Astrocyte of the spinal cord (primary cell): ENCODE results near the gene KCNJ14.

Experiments
- DNase-seq: peaks from one replicate; pipeline ENCODE4 v3.0.0; 2011; ENCODE audit warnings: low read depth, low spot score
- H3K4me3 ChIP-seq: 2 replicates; pipeline ENCODE4 v1.5.1; 2011; ENCODE audit warnings: low read depth, mild to moderate bottlenecking, low read length, moderate library complexity
- CTCF ChIP-seq: IDR thresholded peaks from 2 replicates; pipeline ENCODE4 v1.5.1; 2012; ENCODE audit warnings: low read depth, mild to moderate bottlenecking, low read length, inconsistent platforms
- in situ Hi-C: cut with HindIII; loops from 2 replicates; pipeline ENCODE4 v1.10.0; 2017; ENCODE audit warnings: low sequenced_read_pairs

KCNJ14 gene

GRCh38 chr19:48444936-48445200, 10.5 kb upstream of the KCNJ14 start:
- no peak for TF ChIP-seq CTCF
- in situ Hi-C loops: no loop called here
- DNase-seq: no peak
- H3K4me3 ChIP-seq: peak overlapping the region; percentile 99

GRCh38 chr19:48445256-48445605, 10.1 kb upstream of the KCNJ14 start:
- TF ChIP-seq CTCF: peak; percentile 83
- peak overlapping the region; percentile 99 for H3K4me3 ChIP-seq
- in situ Hi-C loops: no loop called here
- peak; percentile 93 for DNase-seq

GRCh38 chr19:48445606-48446481, 9.5 kb upstream of the KCNJ14 start, which contains the start of gene GRWD1:
GRWD1 (plus strand) TSS chr19:48445983; CDS start chr19:48446006, 23 bp downstream.
- H3K4me3 ChIP-seq: peak within 1 kb of the TSS; percentile 99
- in situ Hi-C loops: no loop called here
- DNase-seq: peak; percentile 96
- TF ChIP-seq CTCF: peak; percentile 6

- peak overlapping the region; percentile 99 for H3K4me3 ChIP-seq
- DNase-seq: no peak
- TF ChIP-seq CTCF: no peak
- in situ Hi-C loops: no loop called here
Observed at GRCh38 chr19:48446579-48446978, 8.8 kb upstream of the KCNJ14 start.

GRCh38 chr19:48448563-48448962, 6.8 kb upstream of the KCNJ14 start:
- in situ Hi-C loops: no loop called here
- DNase-seq: no peak
- no peak overlapping the region for H3K4me3 ChIP-seq
- no peak for TF ChIP-seq CTCF

GRCh38 chr19:48450441-48450840, 4.9 kb upstream of the KCNJ14 start:
- in situ Hi-C loops: no loop called here
- no peak for DNase-seq
- no peak for TF ChIP-seq CTCF
- H3K4me3 ChIP-seq: no peak overlapping the region
